HG03060 (cell line): Measurements from ENCODE around the gene NT5DC2.
A peak's percentile ranks its signal among the peaks of the same experiment; 100 is the strongest.
"Not testable (repeated sequence)": the region's sequence is repeated elsewhere in the genome, so short reads cannot be mapped to it uniquely, and the experiment has no call there.

Experiments used
- ATAC-seq: cut with Tn5 transposase; IDR thresholded peaks from one replicate; pipeline ENCODE4 v1.9.1; 2021; ENCODE audit warnings: low read depth, moderate number of reproducible peaks; ENCODE audit not compliant: unreplicated experiment

The NT5DC2 gene

GRCh38 chr3:52537726-52538421 is 4.2 kb upstream of the NT5DC2 start:
- no peak for ATAC-seq

DNA sequence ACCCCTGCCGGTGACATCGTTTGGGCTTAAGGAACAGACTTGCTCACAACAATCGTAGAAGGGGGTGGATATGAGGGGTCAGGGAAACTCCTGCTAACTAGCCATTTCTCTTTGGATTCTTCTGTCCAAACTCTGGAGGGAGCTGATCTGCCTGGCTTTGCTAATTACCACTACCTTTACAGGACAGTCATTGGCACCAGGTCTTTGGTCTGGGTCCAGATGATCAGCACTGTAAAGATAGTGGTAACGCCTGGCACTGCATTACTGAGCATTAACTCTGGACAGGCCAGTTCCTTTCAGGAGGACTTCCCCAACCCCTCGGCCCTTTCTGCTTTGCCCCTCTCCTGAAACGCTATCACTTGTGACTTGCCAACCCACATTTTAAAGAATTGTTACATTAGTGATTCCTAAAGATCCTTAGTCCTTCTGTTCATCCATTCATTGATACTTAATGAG is 3.5 kb upstream of the NT5DC2 start:
- ATAC-seq: no peak

GRCh38 chr3:52536369-52537164 is 2.9 kb upstream of the NT5DC2 start, which contains the start of gene UQCC5:
Gene UQCC5, plus strand, starts transcription at chr3:52536605. Its CDS starts 151 bp downstream, at chr3:52536756.
- peak; percentile 86 for ATAC-seq

- ATAC-seq: no peak
Measured at GRCh38 chr3:52536112-52536368, 2.4 kb upstream of the NT5DC2 start.

DNA sequence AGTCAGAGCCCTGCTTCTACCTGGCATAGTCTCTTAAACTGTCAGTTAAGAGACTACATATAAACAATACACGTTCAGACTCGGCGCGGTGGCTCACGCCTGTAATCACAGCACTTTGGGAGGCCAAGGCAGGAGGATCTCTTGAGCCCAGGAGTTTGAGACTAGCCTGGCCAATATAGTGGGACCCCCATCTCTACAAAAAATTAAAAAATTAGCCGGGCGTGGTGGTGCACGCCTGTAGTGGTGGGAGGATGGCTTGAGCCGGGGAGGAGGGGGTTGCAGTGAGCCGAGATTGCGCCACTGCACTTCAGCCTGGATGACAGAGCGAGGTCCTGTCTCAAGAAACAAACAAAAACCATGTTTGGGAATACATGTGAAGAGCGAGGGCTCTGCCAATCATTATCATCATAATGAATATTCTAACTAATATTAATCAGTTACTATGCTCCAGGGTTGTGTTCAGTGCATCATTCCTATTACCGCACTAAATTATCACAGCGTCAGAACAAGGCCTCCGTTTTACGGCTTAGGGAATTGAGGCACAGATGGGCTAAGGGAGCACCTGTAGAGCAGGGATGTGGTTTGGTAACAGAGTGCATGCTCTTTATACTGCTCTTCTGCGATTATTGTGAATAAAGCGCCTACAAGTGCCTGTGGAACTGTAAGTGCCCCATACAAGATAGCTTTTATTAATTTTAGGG is 1.9 kb upstream of the NT5DC2 start:
- ATAC-seq: no peak

DNA sequence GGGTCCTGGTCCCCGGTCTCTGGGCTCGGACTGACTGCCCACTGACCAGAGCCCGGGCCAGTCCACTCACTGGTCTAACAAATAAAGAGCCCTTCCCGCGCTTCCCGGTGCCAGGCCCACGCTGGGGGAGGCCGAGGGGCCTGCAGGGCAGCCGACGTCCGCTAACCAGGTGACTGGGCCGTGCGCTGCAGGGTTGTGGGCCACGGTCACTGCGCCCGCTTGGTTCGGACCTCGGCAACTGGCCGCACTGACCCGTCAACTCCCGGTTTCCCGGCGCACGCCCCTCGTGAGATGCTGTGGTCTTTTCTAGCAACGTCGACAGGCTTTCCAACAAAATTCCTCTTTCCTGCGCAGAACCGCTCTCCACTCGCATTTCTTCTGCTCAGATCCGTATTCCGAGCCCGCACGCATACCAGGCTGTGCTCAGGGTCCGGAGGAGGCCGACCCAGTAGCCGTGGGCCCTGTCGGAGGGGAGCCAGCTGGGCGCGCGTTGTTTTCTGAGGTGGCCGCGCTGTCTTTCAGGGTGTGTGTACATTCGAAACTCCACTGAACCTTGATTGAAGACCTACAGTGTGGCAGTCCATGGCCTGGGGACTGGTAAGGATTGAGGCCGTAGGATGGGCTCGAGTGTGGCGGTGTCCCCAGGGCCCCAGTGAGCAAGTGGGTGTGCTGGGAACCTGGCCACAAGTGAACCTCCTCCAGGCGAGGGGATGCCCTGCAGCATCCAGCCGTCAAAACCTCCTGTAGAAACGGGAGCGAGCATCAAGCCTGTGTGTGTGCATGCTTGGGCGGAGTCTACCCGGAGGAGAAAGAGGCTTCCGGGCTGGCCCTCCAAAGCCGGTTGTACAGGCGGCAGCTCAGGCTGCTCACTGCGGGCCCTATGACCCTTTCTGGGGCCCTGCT is 875 bp upstream of the NT5DC2 start:
- no peak for ATAC-seq

DNA sequence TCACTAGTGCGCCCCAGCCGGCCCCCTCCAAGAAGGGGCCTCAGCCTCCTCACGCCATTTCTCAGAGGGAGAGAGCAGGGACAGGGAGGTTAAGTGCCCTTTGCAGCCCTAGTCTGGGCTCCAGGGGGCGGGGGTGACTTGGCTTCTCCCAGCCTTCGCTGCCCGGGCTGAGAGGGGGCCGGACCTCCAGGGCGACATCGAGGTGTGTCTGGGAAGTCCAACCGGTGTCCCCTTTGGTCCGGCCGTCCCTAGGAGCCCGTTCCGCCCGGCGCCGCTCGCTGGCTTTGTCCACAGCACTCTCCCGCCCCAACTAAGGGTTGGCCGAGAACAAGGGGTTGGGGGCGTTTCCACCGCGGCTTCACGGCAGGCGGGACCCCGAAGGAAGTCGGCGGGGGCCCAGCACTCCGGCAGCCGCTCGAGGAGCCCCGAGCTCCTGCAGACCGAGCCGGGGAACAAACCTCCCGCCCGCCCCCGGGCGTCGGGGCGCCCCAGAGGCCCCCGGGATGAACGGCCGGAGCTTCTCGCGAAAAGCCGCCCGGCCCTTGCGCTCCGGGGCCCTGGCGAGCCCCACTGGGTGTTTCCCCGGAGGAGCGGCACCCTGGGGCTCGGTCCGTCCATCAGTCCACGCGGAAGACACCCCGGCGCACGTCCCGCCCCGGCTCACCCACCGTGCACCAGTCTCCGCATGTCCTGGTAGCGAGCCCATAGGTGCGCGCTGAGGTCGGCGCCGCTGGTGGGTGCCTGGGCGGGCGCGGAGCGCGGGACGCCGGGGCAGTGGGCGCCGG is 627 bp downstream of the NT5DC2 start:
- ATAC-seq: no peak

DNA sequence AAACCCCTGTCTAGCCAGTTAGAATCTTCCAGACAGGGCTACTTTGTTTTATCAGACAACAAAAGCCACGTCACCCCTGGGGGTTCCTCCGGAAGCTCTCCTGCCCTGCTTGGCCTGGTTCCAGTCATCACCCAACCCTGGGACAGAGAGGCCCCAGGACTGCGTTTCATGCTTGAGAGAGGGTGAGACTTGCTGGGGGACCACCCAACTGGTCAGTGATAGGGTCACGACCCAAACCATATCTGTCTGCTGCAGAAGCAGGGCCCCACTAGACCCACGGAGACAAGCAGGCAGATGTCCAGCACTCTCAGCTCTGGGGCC is 1.2 kb downstream of the NT5DC2 start:
- ATAC-seq: no peak

GRCh38 chr3:52531860-52532516 is 1.7 kb downstream of the NT5DC2 start:
- no peak for ATAC-seq

DNA sequence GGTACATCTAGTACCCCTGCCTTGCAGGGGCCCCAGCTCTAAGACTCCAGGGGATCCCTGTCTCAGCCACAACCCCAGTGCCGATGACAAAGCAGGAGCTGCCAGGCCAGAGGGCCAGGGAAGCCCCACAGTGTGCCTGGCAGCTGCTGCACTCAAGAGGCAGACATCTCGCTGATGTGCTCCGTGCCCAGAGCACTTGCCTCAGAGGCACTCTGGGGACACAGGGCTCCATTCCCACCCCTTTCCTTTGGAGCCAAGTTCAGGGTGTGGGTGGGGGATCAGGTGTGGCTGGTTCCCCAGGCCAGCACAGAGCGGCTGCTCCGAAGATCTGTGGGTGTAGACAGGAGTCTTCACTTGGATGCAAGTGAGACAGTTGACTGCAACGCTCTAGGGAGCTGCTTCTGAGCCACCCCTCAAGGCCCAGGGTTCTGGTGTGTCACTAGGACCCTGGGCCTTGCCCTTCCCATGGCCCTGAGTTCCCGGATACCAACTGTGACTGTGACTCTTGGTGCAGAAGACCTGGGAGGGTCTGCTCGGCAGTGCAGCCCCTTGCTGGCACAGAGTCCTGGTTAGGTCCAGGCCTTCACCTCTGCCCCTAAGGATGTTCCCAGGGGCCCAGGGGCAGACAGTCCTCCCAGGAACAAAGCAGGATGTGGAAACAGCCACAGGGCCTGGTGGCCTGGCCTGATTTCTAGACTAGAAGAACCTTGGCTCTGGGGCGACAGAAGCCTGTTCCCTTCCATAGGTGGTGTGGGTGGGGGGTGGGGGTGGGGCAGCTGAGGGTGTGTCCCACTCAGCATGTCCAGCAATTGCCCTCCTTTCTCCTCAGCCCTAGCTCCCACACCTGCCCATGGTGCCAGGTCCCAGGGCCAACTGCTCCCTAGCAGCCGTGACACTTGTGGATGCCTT is 2.5 kb downstream of the NT5DC2 start:
- ATAC-seq: no peak

DNA sequence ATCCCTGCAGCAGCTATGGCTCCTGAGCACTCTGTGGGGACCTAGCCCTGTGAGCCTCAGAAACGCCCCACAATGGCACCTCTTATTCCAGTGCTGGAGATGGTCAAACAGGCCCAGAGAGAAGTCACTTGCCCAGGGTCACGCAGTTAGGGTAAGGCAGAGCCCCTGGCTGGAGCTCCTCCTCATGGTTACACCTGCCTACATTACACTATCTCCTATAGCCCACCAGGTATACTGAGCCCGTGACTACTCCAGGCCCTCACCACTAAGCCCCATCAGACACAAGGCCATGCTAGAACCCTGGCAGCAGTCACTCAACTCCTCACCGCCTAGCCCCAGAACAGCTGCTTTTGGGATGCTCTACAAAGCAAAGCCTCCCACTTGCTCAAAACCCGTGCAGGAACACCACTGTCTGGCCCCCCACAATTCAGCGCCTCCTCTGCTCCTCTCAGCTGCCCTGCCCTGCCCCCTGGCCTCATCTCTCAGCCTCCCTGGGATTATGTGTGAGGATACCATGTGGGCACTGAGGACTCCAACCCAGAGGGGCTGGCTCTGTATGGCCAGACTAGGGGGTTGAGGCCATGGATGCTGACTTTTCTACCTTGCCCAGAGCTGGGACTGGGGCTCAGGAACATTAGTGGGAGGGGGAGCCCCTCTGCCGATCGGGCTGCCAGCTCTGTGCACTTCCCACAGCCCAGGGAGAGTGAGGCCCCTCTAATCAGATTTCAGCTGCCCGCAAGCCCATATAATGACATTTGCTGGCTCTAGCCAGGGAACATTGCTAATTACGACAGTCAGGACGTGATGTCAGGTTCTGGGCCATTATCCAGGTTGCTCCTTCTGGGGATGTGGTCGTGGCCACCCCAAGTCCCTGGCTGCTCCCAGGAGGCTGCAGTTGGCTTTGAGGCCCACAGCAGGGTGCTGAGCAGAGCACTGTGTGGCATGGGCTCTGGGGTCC is 4.0 kb downstream of the NT5DC2 start:
- no peak for ATAC-seq

- no peak for ATAC-seq
Measured at GRCh38 chr3:52528586-52529375, 4.9 kb downstream of the NT5DC2 start.

- ATAC-seq: no peak
Measured at GRCh38 chr3:52527732-52528585, 5.7 kb downstream of the NT5DC2 start.

GRCh38 chr3:52527039-52527731 is 6.5 kb downstream of the NT5DC2 start:
- no peak for ATAC-seq

- not testable (repeated sequence) for ATAC-seq
Measured at GRCh38 chr3:52526671-52527038, 7.0 kb downstream of the NT5DC2 start.
